Type B pancreatic cell (in vitro differentiated cells): Measurements from ENCODE around the gene BCR. TPM values are rescaled to one million over a fixed set of nuclear protein-coding genes. Genes with fewer than 3 reads are reported as not detected.

Experiments
- DNase-seq: peaks from one replicate; pipeline ENCODE4 v3.0.0; 2021; ENCODE audit warnings: mixed read lengths; ENCODE audit not compliant: unreplicated experiment; ENCODE audit errors: extremely low spot score
- H3K27ac Mint-ChIP-seq: 2 replicates; pipeline ENCODE4 v1.8.0; 2021; ENCODE audit warnings: mild to moderate bottlenecking, mixed read lengths
- H3K27me3 Mint-ChIP-seq: 2 replicates; pipeline ENCODE4 v1.8.0; 2021; ENCODE audit warnings: mixed read lengths
- H3K36me3 Mint-ChIP-seq: 2 replicates; pipeline ENCODE4 v1.8.0; 2021; ENCODE audit warnings: mixed read lengths
- H3K4me1 Mint-ChIP-seq: one replicate; pipeline ENCODE4 v1.8.0; 2021; ENCODE audit warnings: mixed read lengths; ENCODE audit not compliant: unreplicated experiment
- H3K4me3 Mint-ChIP-seq: 2 replicates; pipeline ENCODE4 v1.8.0; 2021; ENCODE audit warnings: mild to moderate bottlenecking, mixed read lengths
- H3K9me3 Mint-ChIP-seq: 2 replicates; pipeline ENCODE4 v1.8.0; 2021; ENCODE audit warnings: mixed read lengths
- CTCF ChIP-seq: fragments of 200-600 bp; sonication (generic); conservative IDR thresholded peaks from 2 replicates; pipeline ENCODE4 v1.5.0; 2021; ENCODE audit warnings: antibody characterized with exemption, mild to moderate bottlenecking
- total RNA-seq: library from RNA; stranded (reverse); gene quantifications from 2 replicates; pipeline ENCODE4 v1.2.1, GENCODE V29; 2021; ENCODE audit warnings: low replicate concordance

The BCR gene
- total RNA-seq, 1 donor from 2014 or later, result 61.2 TPM

GRCh38 chr22:23257889-23258825 lies 77.8 kb downstream of the BCR start:
- Mint-ChIP-seq H3K4me1 (peaks cover 9% of the 10 kb centered on the region), H3K27me3 (no peaks in the 10 kb centered on the region), H3K27ac (no peak overlapping the region), H3K9me3 (no peaks in the 10 kb centered on the region), H3K4me3 (no peak overlapping the region), H3K36me3 (no peaks in the 10 kb centered on the region)
- no peak for DNase-seq
- TF ChIP-seq CTCF, result no peak

GRCh38 chr22:23258826-23259170 lies 78.5 kb downstream of the BCR start:
- no peak overlapping the region for H3K4me3 Mint-ChIP-seq
- DNase-seq, result no peak
- H3K27me3 Mint-ChIP-seq, result no peaks in the 10 kb centered on the region
- peaks cover 9% of the 10 kb centered on the region for H3K4me1 Mint-ChIP-seq
- TF ChIP-seq CTCF, result no peak
- no peaks in the 10 kb centered on the region for H3K36me3 Mint-ChIP-seq
- H3K9me3 Mint-ChIP-seq, result no peaks in the 10 kb centered on the region
- H3K27ac Mint-ChIP-seq, result no peak overlapping the region

GRCh38 chr22:23259916-23260644 lies 79.8 kb downstream of the BCR start:
- Mint-ChIP-seq H3K36me3 (no peaks in the 10 kb centered on the region), H3K27ac (no peak overlapping the region), H3K4me1 (peaks cover 9% of the 10 kb centered on the region), H3K9me3 (no peaks in the 10 kb centered on the region), H3K27me3 (no peaks in the 10 kb centered on the region), H3K4me3 (no peak overlapping the region)
- DNase-seq, result no peak
- TF ChIP-seq CTCF, result no peak

GRCh38 chr22:23260645-23261581 lies 80.6 kb downstream of the BCR start:
- no peak for DNase-seq
- Mint-ChIP-seq H3K27me3 (no peaks in the 10 kb centered on the region), H3K36me3 (no peaks in the 10 kb centered on the region), H3K4me1 (peaks cover 9% of the 10 kb centered on the region), H3K4me3 (no peak overlapping the region), H3K27ac (no peak overlapping the region), H3K9me3 (no peaks in the 10 kb centered on the region)
- no peak for TF ChIP-seq CTCF

- Mint-ChIP-seq H3K9me3 (no peaks in the 10 kb centered on the region), H3K4me1 (peaks cover 7% of the 10 kb centered on the region), H3K4me3 (no peak overlapping the region), H3K27ac (no peak overlapping the region), H3K36me3 (no peaks in the 10 kb centered on the region), H3K27me3 (no peaks in the 10 kb centered on the region)
- TF ChIP-seq CTCF, result no peak
- no peak for DNase-seq
These were observed 81.7 kb downstream of the BCR start for GRCh38 chr22:23261900-23262450.
